Smooth muscle cell (in vitro differentiated cells): ENCODE measurements around the gene ATG5. TPM values are rescaled to one million over a fixed set of nuclear protein-coding genes. Genes with fewer than 3 reads are reported as not detected.

Experiments
- DNase-seq: peaks from one replicate; lab custom pipeline; 2025; ENCODE audit not compliant: unreplicated experiment; lab: John Stamatoyannopoulos, UW
- H2AFZ ChIP-seq: fragments of 200-600 bp; sonication (generic); 2 replicates; pipeline ENCODE4 v1.6.0; 2016; ENCODE audit warnings: antibody characterized with exemption, low read depth, mild to moderate bottlenecking
- H3F3A ChIP-seq: fragments of 200-600 bp; sonication (generic); 2 replicates; pipeline ENCODE4 v1.6.0; 2017; ENCODE audit warnings: antibody characterized with exemption, low read depth
- H3K27ac ChIP-seq: fragments of 200-600 bp; sonication (generic); 2 replicates; pipeline ENCODE4 v1.5.1; 2016; ENCODE audit warnings: low read depth, mild to moderate bottlenecking
- H3K27me3 ChIP-seq: fragments of 200-600 bp; sonication (generic); 2 replicates; pipeline ENCODE4 v1.6.1; 2016; ENCODE audit warnings: low read depth, mild to moderate bottlenecking
- H3K36me3 ChIP-seq: fragments of 200-600 bp; sonication (generic); 2 replicates; pipeline ENCODE4 v1.5.1; 2016; ENCODE audit warnings: low read depth
- H3K4me1 ChIP-seq: fragments of 200-600 bp; sonication (generic); 2 replicates; pipeline ENCODE4 v1.5.1; 2016; ENCODE audit warnings: low read depth
- H3K4me2 ChIP-seq: fragments of 200-600 bp; sonication (generic); 2 replicates; pipeline ENCODE4 v1.6.0; 2016; ENCODE audit warnings: mild to moderate bottlenecking
- H3K4me3 ChIP-seq: fragments of 200-600 bp; sonication (generic); 2 replicates; pipeline ENCODE4 v1.5.1; 2016; ENCODE audit warnings: mild to moderate bottlenecking
- H3K79me2 ChIP-seq: fragments of 200-600 bp; sonication (generic); 2 replicates; pipeline ENCODE4 v1.6.0; 2016; ENCODE audit warnings: low read depth, mild to moderate bottlenecking
- H3K9ac ChIP-seq: fragments of 200-600 bp; sonication (generic); 2 replicates; pipeline ENCODE4 v1.6.0; 2016; ENCODE audit warnings: low read depth
- H3K9me3 ChIP-seq: fragments of 200-600 bp; sonication (generic); replicated peaks from 2 replicates; pipeline ENCODE4 v1.5.1; 2016; ENCODE audit warnings: low read depth
- H4K20me1 ChIP-seq: fragments of 200-600 bp; sonication (generic); 2 replicates; pipeline ENCODE4 v1.6.0; 2016; ENCODE audit warnings: low read depth
- CTCF ChIP-seq: fragments of 200-600 bp; sonication (generic); IDR thresholded peaks from 2 replicates; pipeline ENCODE4 v1.5.1; 2017; ENCODE audit warnings: borderline replicate concordance, mild to moderate bottlenecking, antibody characterized with exemption; ENCODE audit not compliant: insufficient read depth, poor library complexity, severe bottlenecking
- WGBS: methylation state at CpG from one replicate; pipeline ENCODE4 v1.1.7; 2016; ENCODE audit warnings: low lambda C conversion rate; 5-methylcytosine and 5-hydroxymethylcytosine counted together
- polyA plus RNA-seq: library from polyadenylated mRNA; unstranded; fragments of >200 nt; fragmentation: Nextera tagmentation; extraction: Ambion mirVana; gene quantifications from 2 replicates; pipeline ENCODE4 v1.2.1, GENCODE V29; 2016
- total RNA-seq: library from RNA; depleted of rRNA; stranded (reverse); fragments of >200 nt; gene quantifications from 2 replicates; pipeline ENCODE4 v1.2.3, GENCODE V29; 2014

Gene ATG5
- total and polyA plus RNA-seq, 2 experiments from 2014 or later, result 33.7 to 34.4 TPM

GRCh38 chr6:106147476-106147875, 178.1 kb downstream of the ATG5 start:
- no peak overlapping the region for H3K4me3 ChIP-seq
- no peak overlapping the region for H2AFZ ChIP-seq
- no peaks in the 10 kb centered on the region for H3K27me3 ChIP-seq
- WGBS, result 57% methylated on average over 2 of the region's 2 CpGs
- no peaks in the 10 kb centered on the region for H3K79me2 ChIP-seq
- H4K20me1 ChIP-seq, result no peaks in the 10 kb centered on the region
- H3K36me3 ChIP-seq, result no peaks in the 10 kb centered on the region
- no peak overlapping the region for H3K27ac ChIP-seq
- TF ChIP-seq CTCF, result no peak
- no peak for DNase-seq
- H3F3A ChIP-seq, result no peaks in the 10 kb centered on the region
- H3K9me3 ChIP-seq, result no peaks in the 10 kb centered on the region
- no peaks in the 10 kb centered on the region for H3K4me1 ChIP-seq
- H3K4me2 ChIP-seq, result no peak overlapping the region
- no peak overlapping the region for H3K9ac ChIP-seq

- no peak for TF ChIP-seq CTCF
- H3K9me3 ChIP-seq, result no peaks in the 10 kb centered on the region
- H3K4me1 ChIP-seq, result no peaks in the 10 kb centered on the region
- no peaks in the 10 kb centered on the region for H4K20me1 ChIP-seq
- no peak overlapping the region for H3K27ac ChIP-seq
- H3K9ac ChIP-seq, result no peak overlapping the region
- H3K36me3 ChIP-seq, result no peaks in the 10 kb centered on the region
- H3K27me3 ChIP-seq, result no peaks in the 10 kb centered on the region
- no peak overlapping the region for H3K4me2 ChIP-seq
- no peak overlapping the region for H3K4me3 ChIP-seq
- no peak for DNase-seq
- H3F3A ChIP-seq, result no peaks in the 10 kb centered on the region
- 84% methylated on average over 2 of the region's 2 CpGs for WGBS
- no peak overlapping the region for H2AFZ ChIP-seq
- no peaks in the 10 kb centered on the region for H3K79me2 ChIP-seq
These were observed 178.7 kb downstream of the ATG5 start for GRCh38 chr6:106146852-106147351.

GRCh38 chr6:106145741-106146227, 179.8 kb downstream of the ATG5 start:
- Histone ChIP-seq H3K9ac (no peak overlapping the region), H3K27ac (no peak overlapping the region), H3K4me2 (no peak overlapping the region), H3K4me1 (no peaks in the 10 kb centered on the region), H3K36me3 (no peaks in the 10 kb centered on the region), H3K9me3 (no peaks in the 10 kb centered on the region), H3F3A (no peaks in the 10 kb centered on the region), H3K27me3 (no peaks in the 10 kb centered on the region), H2AFZ (no peak overlapping the region), H3K4me3 (no peak overlapping the region), H3K79me2 (no peaks in the 10 kb centered on the region), H4K20me1 (no peaks in the 10 kb centered on the region)
- no peak for DNase-seq
- 54% methylated on average over 7 of the region's 7 CpGs for WGBS
- no peak for TF ChIP-seq CTCF

- Histone ChIP-seq H3K4me2 (no peak overlapping the region), H3F3A (no peaks in the 10 kb centered on the region), H4K20me1 (no peaks in the 10 kb centered on the region), H3K27me3 (no peaks in the 10 kb centered on the region), H3K79me2 (no peaks in the 10 kb centered on the region), H3K4me3 (no peak overlapping the region), H2AFZ (no peak overlapping the region), H3K9ac (no peak overlapping the region), H3K27ac (no peak overlapping the region), H3K36me3 (no peaks in the 10 kb centered on the region), H3K4me1 (no peaks in the 10 kb centered on the region), H3K9me3 (no peaks in the 10 kb centered on the region)
- DNase-seq, result no peak
- TF ChIP-seq CTCF, result no peak
- WGBS, result 74% methylated on average over 4 of the region's 4 CpGs
These were observed 180.4 kb downstream of the ATG5 start for GRCh38 chr6:106145144-106145543.
